NT2/D1 (cell line): Measurements from ENCODE around the gene NT5E.

Experiments used
- SUZ12 ChIP-seq: IDR thresholded peaks from 2 replicates; pipeline ENCODE4 v1.6.1; 2011; ENCODE audit not compliant: insufficient read length, insufficient read depth; ENCODE audit errors: extremely low read depth
- YY1 ChIP-seq: IDR thresholded peaks from 2 replicates; pipeline ENCODE4 v1.6.1; 2011; ENCODE audit not compliant: insufficient read length, insufficient read depth
- ZNF274 ChIP-seq: IDR thresholded peaks from 2 replicates; pipeline ENCODE4 v1.6.1; 2011; ENCODE audit warnings: mild to moderate bottlenecking, low read depth, low read length

- TF ChIP-seq YY1 (no peak), ZNF274 (no peak), SUZ12 (no peak)
These were observed 30.7 kb upstream of the NT5E start for GRCh38 chr6:85419046-85419759.
